NCI-H748 (cell line): ENCODE data around the gene COMT.
"Not testable (repeated sequence)": the region's sequence is repeated elsewhere in the genome, so short reads cannot be mapped to it uniquely, and the experiment has no call there.

Source experiments
- DNase-seq: peaks from one replicate; lab custom pipeline; 2025; ENCODE audit not compliant: unreplicated experiment; lab: John Stamatoyannopoulos, UW

Gene COMT

GRCh38 chr22:19928207-19928606 lies 13.4 kb upstream of the COMT start:
- DNase-seq: no peak

GRCh38 chr22:19929586-19930550 lies 11.7 kb upstream of the COMT start:
- no peak for DNase-seq

- DNase-seq: no peak
Measured at GRCh38 chr22:19930551-19931486, 10.8 kb upstream of the COMT start.

GRCh38 chr22:19931514-19931913 lies 10.1 kb upstream of the COMT start:
- no peak for DNase-seq

GRCh38 chr22:19932367-19933206 lies 9.0 kb upstream of the COMT start:
- DNase-seq: peak; percentile 28

- peak; percentile 23 for DNase-seq
Measured at GRCh38 chr22:19933341-19934241, 8.0 kb upstream of the COMT start.

- DNase-seq: not testable (repeated sequence)
Measured at GRCh38 chr22:19935123-19935718, 6.4 kb upstream of the COMT start.

DNA sequence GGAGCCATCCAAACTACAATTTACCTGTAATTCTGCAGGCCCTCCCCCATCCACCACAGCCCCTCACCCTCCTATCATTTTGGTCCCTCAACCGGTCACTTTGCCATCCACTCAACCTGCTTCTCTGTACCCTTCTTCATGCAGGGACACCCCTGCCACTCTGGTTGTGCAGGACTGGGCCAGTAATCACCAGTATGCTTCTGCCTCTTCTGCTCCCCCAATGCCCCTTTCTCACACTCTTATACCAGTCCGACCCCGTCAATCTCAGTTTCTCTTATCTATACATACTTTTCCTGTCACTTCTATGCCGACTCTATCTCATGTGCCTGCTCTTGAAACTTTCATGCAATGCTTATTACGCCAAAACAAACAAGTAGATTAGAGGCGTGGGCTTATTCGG lies 5.1 kb upstream of the COMT start:
- no peak for DNase-seq

- DNase-seq: peak; percentile 5
Measured at GRCh38 chr22:19937616-19938473, 3.7 kb upstream of the COMT start.

- no peak for DNase-seq
Measured at GRCh38 chr22:19940536-19941364, 822 bp upstream of the COMT start.

GRCh38 chr22:19942157-19943081 lies 847 bp downstream of the COMT start:
- DNase-seq: no peak

- DNase-seq: no peak
Measured at GRCh38 chr22:19943082-19944026, 1.8 kb downstream of the COMT start.

DNA sequence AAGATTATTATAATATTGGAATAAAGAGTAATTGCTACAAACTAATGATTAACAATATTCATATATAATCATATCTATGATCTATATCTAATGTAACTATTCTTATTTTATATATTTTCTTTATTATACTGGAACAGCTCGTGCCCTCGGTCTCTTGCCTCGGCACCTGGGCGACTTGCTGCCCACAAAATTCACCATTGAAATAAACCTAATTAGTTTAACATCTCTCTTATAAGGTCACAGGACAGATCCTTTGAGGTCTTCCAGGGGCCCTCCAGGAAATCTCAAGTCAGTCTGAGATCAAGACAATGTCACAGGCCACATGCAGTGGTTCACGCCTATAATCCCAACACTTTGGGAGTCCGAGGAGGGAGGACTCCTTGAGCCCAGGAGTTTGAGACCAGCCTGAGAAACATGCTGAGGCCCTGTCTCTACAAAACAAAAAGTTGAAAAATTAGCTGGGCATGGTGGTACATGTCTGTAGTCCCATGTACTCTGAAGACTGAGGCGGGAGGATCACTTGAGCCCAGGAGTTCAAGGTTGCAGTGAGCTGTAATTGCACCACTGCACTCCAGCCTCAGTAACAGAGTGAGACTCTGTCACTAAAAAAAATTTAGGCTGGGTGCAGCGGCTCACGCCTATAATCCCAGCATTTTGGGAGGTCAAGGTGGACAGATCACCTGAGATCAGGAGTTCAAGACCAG lies 6.6 kb downstream of the COMT start:
- DNase-seq: no peak

DNA sequence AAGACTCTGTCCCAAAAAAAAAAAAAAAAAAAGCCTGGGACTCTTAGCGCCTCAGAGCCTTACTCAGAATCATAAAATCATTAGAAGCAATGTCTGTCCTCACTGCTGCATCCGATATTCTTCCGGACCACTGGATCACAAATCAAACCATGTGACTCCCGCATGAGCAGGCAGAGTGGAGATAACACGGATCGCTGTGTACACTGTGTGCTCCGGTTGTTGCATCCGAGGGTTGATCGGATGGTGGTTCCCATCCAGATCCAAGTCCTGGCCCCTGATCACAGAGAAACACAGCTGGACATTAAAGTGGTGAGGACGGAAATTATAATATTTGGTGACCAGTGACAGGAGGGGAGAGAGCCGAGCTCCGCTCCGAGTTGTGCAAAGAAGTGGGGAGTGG lies 9.8 kb downstream of the COMT start:
- DNase-seq: no peak
